SK-N-SH (cell line): Measurements from ENCODE around the gene NAE1. TPM values are rescaled to one million over a fixed set of nuclear protein-coding genes. Genes with fewer than 3 reads are reported as not detected.

Experiments
- CTCF ChIA-PET: fragments of 300-600, 350-600 bp; formaldehyde crosslinking; extraction: SDS; loops from one replicate; lab custom pipeline; 2021; lab: Yijun Ruan, JAX
- POLR2A ChIA-PET: fragments of 350-600 bp; sonication (Branson Sonifier 250); formaldehyde crosslinking; extraction: SDS; loops from one replicate; lab custom pipeline; 2020; ENCODE audit warnings: antibody characterized with exemption, inconsistent platforms; lab: Yijun Ruan, JAX
- DNase-seq: peaks from one replicate; pipeline ENCODE4 v3.0.0; 2012
- H2AFZ ChIP-seq: fragments of 200-600 bp; sonication (generic); 2 replicates; pipeline ENCODE4 v1.8.1; 2016; ENCODE audit warnings: antibody characterized with exemption, mild to moderate bottlenecking, low read depth
- H3F3A ChIP-seq: fragments of 200-600 bp; sonication (generic); replicated peaks from 2 replicates; pipeline ENCODE3; 2016; ENCODE audit warnings: antibody characterized with exemption, mild to moderate bottlenecking; ENCODE audit not compliant: insufficient read depth
- H3K27ac ChIP-seq, 2 experiments: fragments of 200-500 bp in 1 of 2; fragments of 200-600 bp in 1 of 2; sonication (Bioruptor generic) in 1 of 2; sonication (generic), shearing (Covaris generic) in 1 of 2; 2 replicates each; pipeline versions ENCODE4 v1.5.1 to v1.6.1; 2014 to 2016; ENCODE audit warnings: low read depth in 2 of 2, inconsistent platforms in 1 of 2, low read length in 1 of 2, mild to moderate bottlenecking in 1 of 2, mixed read lengths in 1 of 2
- H3K27me3 ChIP-seq: fragments of 200-600 bp; sonication (generic), shearing (Covaris generic); 2 replicates; pipeline ENCODE4 v1.6.1; 2016; ENCODE audit warnings: mixed run types; ENCODE audit not compliant: insufficient read depth
- H3K36me3 ChIP-seq, 2 experiments: fragments of 200-500 bp in 1 of 2; fragments of 200-600 bp in 1 of 2; sonication (Bioruptor generic) in 1 of 2; sonication (generic) in 1 of 2; replicated peaks in 1 of 2; 2 replicates each; pipeline versions ENCODE3 to v1.5.1; 2014 to 2016; ENCODE audit warnings: low read length in 1 of 2, mild to moderate bottlenecking in 1 of 2; ENCODE audit not compliant: insufficient read depth in 2 of 2, control insufficient read depth in 1 of 2
- H3K4me1 ChIP-seq, 2 experiments: fragments of 200-500 bp in 1 of 2; fragments of 200-600 bp in 1 of 2; sonication (Bioruptor generic) in 1 of 2; sonication (generic), shearing (Covaris generic) in 1 of 2; 2 replicates each; pipeline versions ENCODE4 v1.5.1 to v1.6.1; 2014 to 2016; ENCODE audit warnings: low read depth in 1 of 2, low read length in 1 of 2, mixed run types in 1 of 2; ENCODE audit not compliant: insufficient read depth in 2 of 2, control insufficient read depth in 1 of 2
- H3K4me2 ChIP-seq: fragments of 200-600 bp; sonication (generic), shearing (Covaris generic); 2 replicates; pipeline ENCODE4 v1.6.1; 2017; ENCODE audit warnings: mixed run types
- H3K4me3 ChIP-seq, 2 experiments: fragments of 200-500 bp in 1 of 2; fragments of 200-600 bp in 1 of 2; sonication (Bioruptor generic) in 1 of 2; sonication (generic), shearing (Covaris generic) in 1 of 2; 2 replicates each; pipeline versions ENCODE4 v1.5.1 to v1.8.1; 2014 to 2016; ENCODE audit warnings: low read depth in 2 of 2, inconsistent platforms in 1 of 2, low read length in 1 of 2, mild to moderate bottlenecking in 1 of 2, mixed read lengths in 1 of 2, moderate library complexity in 1 of 2
- H3K79me2 ChIP-seq: fragments of 200-600 bp; sonication (generic); 2 replicates; pipeline ENCODE4 v1.8.1; 2017; ENCODE audit warnings: mild to moderate bottlenecking; ENCODE audit not compliant: insufficient read depth
- H3K9ac ChIP-seq: fragments of 200-600 bp; sonication (generic); 2 replicates; pipeline ENCODE4 v1.6.1; 2017; ENCODE audit warnings: mixed run types
- H3K9me2 ChIP-seq: fragments of 200-600 bp; sonication (generic); 2 replicates; pipeline ENCODE4 v1.6.1; 2017; ENCODE audit warnings: mixed run types
- H3K9me3 ChIP-seq: fragments of 200-600 bp; sonication (generic); 2 replicates; pipeline ENCODE4 v1.6.1; 2017; ENCODE audit warnings: mixed run types, mild to moderate bottlenecking, moderate library complexity
- H4K20me1 ChIP-seq: fragments of 200-600 bp; sonication (generic); 2 replicates; pipeline ENCODE4 v1.6.1; 2017; ENCODE audit warnings: mild to moderate bottlenecking, mixed run types; ENCODE audit not compliant: insufficient read depth
- CHD2 ChIP-seq: fragments of 150-350 bp; IDR thresholded peaks from 2 replicates; pipeline ENCODE4 v1.6.1; 2018; ENCODE audit warnings: low read length; ENCODE audit not compliant: partially characterized antibody
- MEF2A ChIP-seq: IDR thresholded peaks from 2 replicates; pipeline ENCODE4 v1.4.0; 2012; ENCODE audit warnings: low read depth, borderline replicate concordance
- MXI1 ChIP-seq: IDR thresholded peaks from 2 replicates; pipeline ENCODE4 v1.6.1; 2012; ENCODE audit warnings: mild to moderate bottlenecking, low read depth, low read length, improper control_type of control experiment
- NRF1 ChIP-seq: IDR thresholded peaks from 2 replicates; pipeline ENCODE4 v1.6.1; 2012; ENCODE audit warnings: low read depth, mild to moderate bottlenecking, low read length
- RAD21 ChIP-seq: IDR thresholded peaks from 2 replicates; pipeline ENCODE4 v1.6.1; 2012; ENCODE audit warnings: mild to moderate bottlenecking, low read length
- RFX5 ChIP-seq: IDR thresholded peaks from 2 replicates; pipeline ENCODE4 v1.6.1; 2012; ENCODE audit warnings: mild to moderate bottlenecking, improper control_type of control experiment, low read length
- RXRA ChIP-seq: IDR thresholded peaks from 2 replicates; pipeline ENCODE4 v1.4.0; 2012; ENCODE audit warnings: low read depth, mild to moderate bottlenecking, borderline replicate concordance
- SIN3A ChIP-seq: IDR thresholded peaks from 2 replicates; pipeline ENCODE4 v1.6.1; 2012; ENCODE audit warnings: low read depth, mild to moderate bottlenecking, low read length, moderate library complexity, borderline replicate concordance
- SMC3 ChIP-seq: IDR thresholded peaks from 2 replicates; pipeline ENCODE4 v1.6.1; 2012; ENCODE audit warnings: low read depth, low read length, improper control_type of control experiment
- TEAD4 ChIP-seq: IDR thresholded peaks from 2 replicates; pipeline ENCODE4 v1.4.0; 2012; ENCODE audit warnings: mild to moderate bottlenecking, borderline replicate concordance; ENCODE audit not compliant: insufficient read depth
- USF2 ChIP-seq: fragments of 150-350 bp; IDR thresholded peaks from 2 replicates; pipeline ENCODE4 v1.6.1; 2017; ENCODE audit warnings: antibody characterized with exemption, low read length, low read depth, borderline replicate concordance
- ZBTB33 ChIP-seq: IDR thresholded peaks from 2 replicates; pipeline ENCODE4 v1.4.0; 2012; ENCODE audit warnings: low read depth, borderline replicate concordance
- WGBS: methylation state at CpG from one replicate; pipeline ENCODE4 v1.1.6; 2017; ENCODE audit warnings: low lambda C conversion rate; 5-methylcytosine and 5-hydroxymethylcytosine counted together
- polyA plus RNA-seq, 3 experiments: library from polyadenylated mRNA; depleted of rRNA; stranded (reverse); fragments of >200 nt; gene quantifications; 2 replicates each; pipeline ENCODE4 v1.2.3, GENCODE V29; 2012
- TF ChIP-seq, protein P1 (sequence below): fragments of 150-350 bp; IDR thresholded peaks from 2 replicates; pipeline ENCODE4 v1.6.1; 2016; ENCODE audit warnings: mild to moderate bottlenecking, low read depth, low read length
- TF ChIP-seq, protein P2 (sequence below): fragments of 200-600 bp; sonication (generic); IDR thresholded peaks from 2 replicates; pipeline ENCODE4 v1.6.1; 2017; ENCODE audit warnings: antibody characterized with exemption, mild to moderate bottlenecking, moderate library complexity

The NAE1 gene
- polyA plus RNA-seq, 1 of the 3 experiments (the other 2 are of a cell fraction) = 33.8 TPM

- no peak for TF ChIP-seq ZBTB33
- TF ChIP-seq NRF1 = no peak
- H3K9me3 ChIP-seq = no peaks in the 10 kb centered on the region
- no peak overlapping the region for H2AFZ ChIP-seq
- 100% methylated on average over 1 of the region's 1 CpG for WGBS
- H3K4me2 ChIP-seq = no peak overlapping the region
- H3K4me1 ChIP-seq = peaks cover 3 to 5% of the 10 kb centered on the region in 2 experiments; a peak in 3 of 4 replicates
- H3K36me3 ChIP-seq = no peaks in the 10 kb centered on the region
- no peaks in the 10 kb centered on the region for H3K79me2 ChIP-seq
- H3K4me3 ChIP-seq = no peak overlapping the region
- no peak for DNase-seq
- ChIA-PET CTCF (interaction anchor here (0.6 to 5.2 kb wide), 11 partner anchors 9 to 463 kb away, joined by 3 to 83 read pairs (median 25); partner anchors contain the start of genes CA7 and NAE1), POLR2A (no interaction called here)
- no peaks in the 10 kb centered on the region for H3K27me3 ChIP-seq
- H3F3A ChIP-seq = peaks cover 11% of the 10 kb centered on the region
- H3K9me2 ChIP-seq = no peaks in the 10 kb centered on the region
- no peaks in the 10 kb centered on the region for H4K20me1 ChIP-seq
- H3K9ac ChIP-seq = no peak overlapping the region
- no peak overlapping the region for H3K27ac ChIP-seq
Measured at GRCh38 chr16:66869424-66869823, 38.6 kb upstream of the NAE1 start.

GRCh38 chr16:66863707-66864106 lies 32.9 kb upstream of the NAE1 start:
- Histone ChIP-seq H3K27ac (no peak overlapping the region), H3K4me3 (no peak overlapping the region), H3F3A (peaks cover 6% of the 10 kb centered on the region), H4K20me1 (no peaks in the 10 kb centered on the region), H3K4me2 (no peak overlapping the region), H3K4me1 (peaks cover 7 to 12% of the 10 kb centered on the region in 2 experiments; a peak in 2 of 4 replicates), H3K9me2 (no peaks in the 10 kb centered on the region), H3K36me3 (no peaks in the 10 kb centered on the region), H3K9ac (no peak overlapping the region), H3K9me3 (no peaks in the 10 kb centered on the region), H3K79me2 (no peaks in the 10 kb centered on the region), H3K27me3 (no peaks in the 10 kb centered on the region), H2AFZ (no peak overlapping the region)
- CTCF ChIA-PET = interaction anchor here (2.0 to 5.6 kb wide), 3 partner anchors 9 to 135 kb away, joined by 6 to 26 read pairs (median 22); partner anchors contain the start of gene NAE1
- DNase-seq = no peak
- TF ChIP-seq SMC3 (no peak), MXI1 (no peak), RXRA (no peak), ZBTB33 (no peak), MEF2A (no peak), SIN3A (no peak), RFX5 (no peak), CHD2 (no peak), TEAD4 (no peak), RAD21 (no peak), USF2 (no peak)
- TF ChIP-seq, protein P1, sequence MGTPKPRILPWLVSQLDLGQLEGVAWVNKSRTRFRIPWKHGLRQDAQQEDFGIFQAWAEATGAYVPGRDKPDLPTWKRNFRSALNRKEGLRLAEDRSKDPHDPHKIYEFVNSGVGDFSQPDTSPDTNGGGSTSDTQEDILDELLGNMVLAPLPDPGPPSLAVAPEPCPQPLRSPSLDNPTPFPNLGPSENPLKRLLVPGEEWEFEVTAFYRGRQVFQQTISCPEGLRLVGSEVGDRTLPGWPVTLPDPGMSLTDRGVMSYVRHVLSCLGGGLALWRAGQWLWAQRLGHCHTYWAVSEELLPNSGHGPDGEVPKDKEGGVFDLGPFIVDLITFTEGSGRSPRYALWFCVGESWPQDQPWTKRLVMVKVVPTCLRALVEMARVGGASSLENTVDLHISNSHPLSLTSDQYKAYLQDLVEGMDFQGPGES = no peak
- TF ChIP-seq, protein P2, sequence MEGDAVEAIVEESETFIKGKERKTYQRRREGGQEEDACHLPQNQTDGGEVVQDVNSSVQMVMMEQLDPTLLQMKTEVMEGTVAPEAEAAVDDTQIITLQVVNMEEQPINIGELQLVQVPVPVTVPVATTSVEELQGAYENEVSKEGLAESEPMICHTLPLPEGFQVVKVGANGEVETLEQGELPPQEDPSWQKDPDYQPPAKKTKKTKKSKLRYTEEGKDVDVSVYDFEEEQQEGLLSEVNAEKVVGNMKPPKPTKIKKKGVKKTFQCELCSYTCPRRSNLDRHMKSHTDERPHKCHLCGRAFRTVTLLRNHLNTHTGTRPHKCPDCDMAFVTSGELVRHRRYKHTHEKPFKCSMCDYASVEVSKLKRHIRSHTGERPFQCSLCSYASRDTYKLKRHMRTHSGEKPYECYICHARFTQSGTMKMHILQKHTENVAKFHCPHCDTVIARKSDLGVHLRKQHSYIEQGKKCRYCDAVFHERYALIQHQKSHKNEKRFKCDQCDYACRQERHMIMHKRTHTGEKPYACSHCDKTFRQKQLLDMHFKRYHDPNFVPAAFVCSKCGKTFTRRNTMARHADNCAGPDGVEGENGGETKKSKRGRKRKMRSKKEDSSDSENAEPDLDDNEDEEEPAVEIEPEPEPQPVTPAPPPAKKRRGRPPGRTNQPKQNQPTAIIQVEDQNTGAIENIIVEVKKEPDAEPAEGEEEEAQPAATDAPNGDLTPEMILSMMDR = no peak
- POLR2A ChIA-PET = no interaction called here
